ENCODE data around the gene CORO1A.
"Not testable (repeated sequence)": the region's sequence is repeated elsewhere in the genome, so short reads cannot be mapped to it uniquely, and the experiment has no call there.

Gene CORO1A

GRCh38 chr16:30183233-30184095 is at the start of gene CORO1A:
CORO1A (plus strand) TSS chr16:30183602; CDS start chr16:30185210, 1,608 bp downstream.
- peak; percentile 41 for DNase-seq (ENCODE audit: low read depth)

- DNase-seq (ENCODE audit: low read depth): no peak
These were observed 46.3 kb upstream of the CORO1A start for GRCh38 chr16:30136971-30137605.

DNA sequence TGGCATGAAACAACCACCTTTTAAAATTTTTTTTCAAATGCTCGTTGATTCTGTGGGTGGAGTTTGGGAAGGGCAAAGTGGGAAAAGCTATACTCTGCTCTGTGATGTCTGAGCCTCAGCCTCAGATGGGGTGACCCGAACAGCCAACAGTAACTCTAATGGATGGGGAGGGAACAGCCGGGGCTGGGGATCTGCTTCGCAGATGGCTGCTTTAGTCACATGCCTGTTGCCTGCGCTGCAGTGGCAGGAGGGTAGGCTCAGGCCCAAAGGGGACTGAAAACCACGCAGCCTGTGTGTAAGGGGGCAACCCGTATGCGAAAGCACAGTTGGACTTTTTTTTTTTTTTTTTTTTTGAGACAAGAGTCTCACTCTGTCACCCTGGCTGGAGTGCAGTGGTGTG is 45.5 kb upstream of the CORO1A start:
- DNase-seq (ENCODE audit: low read depth): no peak

DNA sequence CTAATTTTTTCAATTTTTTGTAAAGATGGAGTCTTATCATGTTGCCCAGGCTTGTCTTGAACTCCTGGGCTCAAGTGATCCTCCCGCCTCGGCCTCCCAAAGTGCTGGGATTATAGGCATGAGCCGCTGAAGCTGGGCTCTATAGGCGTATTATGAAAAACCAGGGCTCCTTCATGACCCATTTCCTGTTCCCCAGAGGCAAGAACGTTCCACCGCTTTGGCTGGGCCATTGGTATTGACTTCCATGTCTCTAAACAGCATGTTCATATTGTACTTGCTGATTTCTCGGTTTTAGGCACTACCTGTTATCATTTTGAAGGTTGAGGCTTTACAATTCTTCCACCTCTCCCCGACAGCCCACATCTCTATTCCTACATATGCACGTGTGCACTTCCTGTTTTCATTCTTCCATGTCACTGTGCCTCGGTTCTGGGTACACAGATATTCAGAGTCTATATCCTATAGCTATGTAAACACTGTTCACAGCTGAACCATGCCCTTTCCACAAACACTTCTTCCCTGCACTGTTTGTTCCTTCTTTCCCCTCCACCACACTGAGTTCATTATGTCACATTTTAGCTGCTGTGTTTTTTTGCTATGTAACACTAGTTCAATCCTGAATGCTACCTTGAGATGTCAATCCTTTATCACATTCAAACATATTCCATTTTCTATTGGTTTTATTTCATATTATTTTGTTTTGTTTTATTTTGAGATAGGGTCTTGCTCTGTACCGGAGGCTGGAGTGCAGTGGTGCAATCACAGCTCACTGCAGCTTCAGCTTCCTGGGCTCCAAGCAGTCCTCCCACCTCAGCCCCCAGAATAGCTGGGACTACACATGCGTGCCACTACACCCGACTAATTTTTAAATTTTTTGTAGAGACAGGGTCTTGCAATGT is 43.6 kb upstream of the CORO1A start:
- DNase-seq (ENCODE audit: low read depth): no peak

DNA sequence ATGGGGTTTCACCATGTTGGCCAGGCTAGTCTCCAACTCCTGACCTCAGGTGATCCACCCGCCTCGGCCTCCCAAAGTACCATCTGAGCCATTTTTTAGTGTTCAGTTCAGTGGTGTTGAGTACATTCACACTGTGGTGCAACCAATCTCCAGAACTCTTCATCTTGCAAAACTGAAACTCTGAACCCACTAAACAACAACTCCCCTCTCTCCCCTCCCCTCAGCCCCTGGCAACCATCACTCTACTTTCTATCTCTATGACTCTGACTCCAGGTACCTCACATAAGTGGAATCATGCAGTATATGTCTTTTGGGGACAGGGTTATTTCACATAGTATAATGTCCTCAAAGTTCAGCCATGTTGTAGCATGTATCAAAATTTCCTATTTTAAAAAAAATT is 41.7 kb upstream of the CORO1A start:
- DNase-seq (ENCODE audit: low read depth): no peak

DNA sequence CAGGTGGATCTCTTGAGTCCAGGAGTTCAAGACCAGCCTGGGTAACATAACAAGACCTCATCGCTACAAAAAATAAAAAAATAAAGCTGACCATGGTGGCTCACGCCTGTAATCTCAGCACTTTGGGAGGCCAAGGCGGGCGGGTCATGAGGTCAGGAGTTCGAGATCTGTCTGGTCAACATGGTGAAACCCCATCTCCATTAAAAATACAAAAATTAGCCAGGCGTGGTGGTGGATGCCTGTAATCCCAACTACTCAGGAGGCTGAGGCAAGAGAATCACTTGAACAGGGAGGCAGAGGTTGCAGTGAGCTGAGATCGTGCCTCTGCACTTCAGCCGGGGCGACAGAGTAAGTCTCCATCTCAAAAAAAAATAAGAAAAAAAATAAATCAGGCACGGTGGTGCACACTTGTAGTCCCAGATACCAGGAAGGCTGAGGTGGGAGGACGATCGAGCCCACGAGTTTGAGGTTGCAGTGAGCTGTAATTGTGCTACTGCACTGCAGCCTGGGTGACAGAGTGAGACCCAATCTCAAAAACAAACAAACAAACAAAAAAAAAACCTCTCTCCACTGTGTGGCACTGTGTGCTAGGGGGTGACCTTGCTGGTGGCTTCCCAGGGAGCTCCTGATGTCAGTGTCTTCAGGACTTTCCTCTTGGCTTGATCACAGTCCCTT is 40.6 kb upstream of the CORO1A start:
- DNase-seq (ENCODE audit: low read depth): no peak

DNA sequence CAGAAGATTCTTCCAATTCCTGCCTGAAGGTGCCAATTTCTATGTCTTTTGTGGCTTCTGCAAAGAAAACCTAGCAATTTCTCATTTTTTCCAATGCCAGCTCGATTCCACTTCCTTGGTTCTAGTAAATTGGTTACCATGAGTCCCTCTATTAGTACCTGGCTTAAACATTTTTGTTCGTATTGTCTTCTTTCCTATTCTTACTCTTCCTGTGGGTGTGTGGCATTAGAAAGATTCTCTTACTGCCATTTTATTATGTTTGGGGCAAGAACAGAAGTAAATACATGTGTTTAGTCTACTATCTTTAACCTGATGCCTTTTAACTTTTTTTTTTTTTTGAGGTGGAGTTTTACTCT is 40.1 kb upstream of the CORO1A start:
- DNase-seq (ENCODE audit: low read depth): no peak

GRCh38 chr16:30144017-30144416 is 39.4 kb upstream of the CORO1A start:
- DNase-seq (ENCODE audit: low read depth): no peak

- DNase-seq (ENCODE audit: low read depth): no peak
These were observed 38.5 kb upstream of the CORO1A start for GRCh38 chr16:30144917-30145316.

DNA sequence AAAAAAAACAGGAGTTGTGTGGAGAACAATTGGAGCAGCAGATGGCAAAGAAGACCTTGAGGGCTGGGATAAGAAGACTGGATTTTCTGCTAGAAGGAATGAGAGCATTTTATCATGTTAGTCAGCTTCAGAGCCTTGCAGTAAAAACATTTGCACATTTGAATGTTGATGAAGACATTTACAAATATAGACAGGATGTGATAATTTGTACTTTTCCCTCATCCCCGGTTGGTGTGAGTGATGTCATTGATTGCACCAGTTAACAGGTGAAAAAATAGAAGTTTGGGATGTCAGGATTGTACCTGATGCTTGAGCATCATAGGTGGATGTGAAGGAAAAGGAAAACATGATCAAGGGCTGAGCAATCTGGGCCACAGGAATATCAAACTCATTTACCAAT is 37.7 kb upstream of the CORO1A start:
- DNase-seq (ENCODE audit: low read depth): no peak

GRCh38 chr16:30147843-30148510 is 35.4 kb upstream of the CORO1A start:
- DNase-seq (ENCODE audit: low read depth): no peak

GRCh38 chr16:30149250-30149930 is 34.0 kb upstream of the CORO1A start:
- no peak for DNase-seq (ENCODE audit: low read depth)

- no peak for DNase-seq (ENCODE audit: low read depth)
These were observed 32.3 kb upstream of the CORO1A start for GRCh38 chr16:30151091-30151490.

DNA sequence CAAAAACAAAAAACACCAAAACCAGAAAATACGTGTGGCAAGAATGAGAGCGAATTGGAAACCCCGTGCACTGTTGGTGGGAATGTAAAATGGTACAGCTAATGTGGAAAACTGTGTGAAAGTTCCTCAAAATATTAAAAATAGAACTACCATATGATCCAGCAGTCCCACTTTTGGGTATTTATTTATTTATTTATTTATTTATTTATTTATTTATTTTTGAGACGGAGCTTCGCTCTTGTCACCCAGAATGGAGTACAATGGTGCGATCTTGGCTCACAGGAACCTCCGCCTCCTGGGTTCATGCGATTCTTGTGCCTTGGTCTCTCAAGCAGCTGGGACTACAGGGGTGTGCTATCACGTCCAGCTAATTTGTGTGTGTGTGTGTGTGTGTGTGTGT is 30.9 kb upstream of the CORO1A start:
- no peak for DNase-seq (ENCODE audit: low read depth)

DNA sequence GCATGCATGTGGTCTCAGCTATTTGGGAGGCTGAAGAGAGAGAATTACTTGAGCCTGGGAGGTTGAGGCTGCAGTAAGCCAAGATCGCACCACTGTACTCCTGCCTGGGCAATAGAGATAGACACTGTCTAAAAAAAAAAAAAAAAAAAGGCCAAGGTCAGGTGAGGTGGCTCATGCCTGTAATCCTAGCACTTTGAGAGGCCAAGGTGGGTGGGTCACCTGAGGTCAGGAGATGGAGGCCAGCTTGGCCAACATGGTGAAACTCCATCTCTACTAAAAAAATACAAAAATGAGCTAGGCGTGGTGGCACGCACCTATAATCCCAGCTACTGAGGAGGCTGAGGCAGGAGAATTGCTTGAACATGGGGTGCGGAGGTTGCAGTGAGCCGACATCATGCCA is 28.2 kb upstream of the CORO1A start:
- no peak for DNase-seq (ENCODE audit: low read depth)

GRCh38 chr16:30157214-30157613 is 26.2 kb upstream of the CORO1A start:
- no peak for DNase-seq (ENCODE audit: low read depth)

DNA sequence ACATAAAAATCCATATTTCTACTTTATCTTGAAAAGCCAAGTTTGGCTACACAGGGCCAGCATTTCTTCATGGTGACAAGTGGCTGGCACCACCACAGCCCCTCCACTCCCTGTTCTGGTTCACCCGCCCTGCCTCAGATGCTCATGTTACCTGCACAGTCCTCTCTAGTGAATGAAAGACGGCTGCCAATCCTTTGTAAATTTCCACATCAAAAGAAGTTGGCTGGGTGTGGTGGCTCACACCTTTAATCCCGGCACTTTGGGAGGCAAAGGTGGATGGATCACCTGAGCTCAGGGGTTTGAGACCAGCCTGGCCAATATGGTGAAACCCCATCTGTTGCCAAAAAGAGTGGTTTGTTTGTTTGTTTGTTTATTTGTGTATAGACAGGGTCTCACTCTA is 19.9 kb upstream of the CORO1A start:
- no peak for DNase-seq (ENCODE audit: low read depth)

- no peak for DNase-seq (ENCODE audit: low read depth)
These were observed 17.1 kb upstream of the CORO1A start for GRCh38 chr16:30166202-30166902.

- DNase-seq (ENCODE audit: low read depth): not testable (repeated sequence)
These were observed 14.7 kb upstream of the CORO1A start for GRCh38 chr16:30168746-30169145.

DNA sequence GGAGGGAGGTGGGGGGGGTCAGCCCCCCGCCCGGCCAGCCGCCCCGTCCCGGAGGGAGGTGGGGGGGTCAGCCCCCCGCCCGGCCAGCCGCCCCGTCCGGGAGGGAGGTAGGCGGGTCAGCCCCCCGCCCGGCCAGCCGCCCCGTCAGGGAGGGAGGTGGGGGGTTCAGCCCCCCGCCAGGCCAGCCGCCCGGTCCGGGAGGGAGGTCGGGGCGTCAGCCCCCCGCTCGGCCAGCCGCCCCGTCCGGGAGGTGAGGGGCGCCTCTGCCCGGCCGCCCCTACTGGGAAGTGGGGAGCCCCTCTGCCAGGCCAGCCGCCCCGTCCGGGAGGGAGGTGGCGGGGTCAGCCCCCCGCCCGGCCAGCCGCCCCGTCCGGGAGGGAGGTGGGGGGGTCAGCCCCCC is 14.0 kb upstream of the CORO1A start:
- DNase-seq (ENCODE audit: low read depth): not testable (repeated sequence)

Measured in fibroblast of the conjunctiva (primary cell).